ENCODE results near the gene MERTK. TPM values are rescaled to one million over a fixed set of nuclear protein-coding genes. Genes with fewer than 3 reads are reported as not detected.
A peak's percentile ranks its signal among the peaks of the same experiment; 100 is the strongest.
"Not testable (repeated sequence)": the region's sequence is repeated elsewhere in the genome, so short reads cannot be mapped to it uniquely, and the experiment has no call there.

The MERTK gene
- total and polyA plus RNA-seq, 12 donors = 23.3 to 152 (median 75.3) TPM

- peak in 1 of 7 donors; percentile 22 for DNase-seq
- Histone ChIP-seq H3K4me3 (no peak overlapping the region), H3K9me3 (replicated peaks in 1 of 3) (no peaks in the 10 kb centered on the region), H3K36me3 (replicated peaks in 1 of 2) (peaks cover 0 to under 1% of the 10 kb centered on the region in 2 donors), H3K4me1 (replicated peaks in 1 of 2) (peaks cover 41 to 56% of the 10 kb centered on the region in 2 donors), H3K27me3 (no peaks in the 10 kb centered on the region), H3K27ac (peak overlapping the region; percentile 6 to 87 (median 77))
- TF ChIP-seq CTCF (IDR thresholded peaks at IDR 0.05) (peak in 5 of 6 experiments; percentile 23 to 50 (median 39)), POLR2A (IDR thresholded peaks at IDR 0.05) (no peak)
- WGBS, 4 donors = 73 to 96% (median 77%) methylated on average over 1 of the region's 1 CpG
- intact Hi-C loops (cut with DNase I) = no loop called here
These were observed 60.5 kb downstream of the MERTK start for GRCh38 chr2:111958901-111959300.

GRCh38 chr2:111961663-111962062 is 63.3 kb downstream of the MERTK start:
- H3K36me3 ChIP-seq (replicated peaks in 1 of 2) = no peaks in the 10 kb centered on the region
- WGBS, 4 donors = 64 to 83% (median 79%) methylated on average over 7 of the region's 7 CpGs
- H3K4me1 ChIP-seq (replicated peaks in 1 of 2) = peaks cover 25 to 39% of the 10 kb centered on the region in 2 donors
- no peak for TF ChIP-seq CTCF (IDR thresholded peaks at IDR 0.05)
- TF ChIP-seq POLR2A (IDR thresholded peaks at IDR 0.05) = no peak
- H3K4me3 ChIP-seq = no peak overlapping the region
- H3K9me3 ChIP-seq (replicated peaks in 1 of 3) = no peaks in the 10 kb centered on the region
- peak overlapping the region in 2 of 5 donors; percentile 28 to 53 for H3K27ac ChIP-seq
- DNase-seq = peak in 2 of 7 donors; percentile 19 to 49
- no peaks in the 10 kb centered on the region for H3K27me3 ChIP-seq
- intact Hi-C loops (cut with DNase I) = loop anchor here in 1 of 2 donors (10.0 kb wide), 1 partner anchor 57 kb away; no protein-coding TSS in a partner anchor

GRCh38 chr2:111963086-111963485 is 64.7 kb downstream of the MERTK start:
- H3K36me3 ChIP-seq (replicated peaks in 1 of 2); H3K4me3 ChIP-seq; H3K9me3 ChIP-seq (replicated peaks in 1 of 3); H3K27me3 ChIP-seq; H3K27ac ChIP-seq: not testable (repeated sequence)
- WGBS, 4 donors = 62 to 75% (median 74%) methylated on average over 7 to 8 of the region's 9 CpGs
- intact Hi-C loops (cut with DNase I) = loop anchor here in 1 of 2 donors (10.0 kb wide), 1 partner anchor 58 kb away; no protein-coding TSS in a partner anchor
- DNase-seq = peak in 1 of 7 donors; percentile 15
- peaks cover 11 to 30% of the 10 kb centered on the region in 2 donors for H3K4me1 ChIP-seq (replicated peaks in 1 of 2)

- WGBS, 4 donors = 53 to 64% (median 64%) methylated on average over 3 to 4 of the region's 4 CpGs
- peaks cover 7 to 26% of the 10 kb centered on the region in 2 donors for H3K4me1 ChIP-seq (replicated peaks in 1 of 2)
- H3K4me3 ChIP-seq; H3K27me3 ChIP-seq; H3K9me3 ChIP-seq (replicated peaks in 1 of 3); H3K27ac ChIP-seq: not testable (repeated sequence)
- intact Hi-C loops (cut with DNase I) = loop anchor here in 1 of 2 donors (10.0 kb wide), 1 partner anchor 59 kb away; no protein-coding TSS in a partner anchor
- peak in 1 of 7 donors; percentile 10 for DNase-seq
- H3K36me3 ChIP-seq (replicated peaks in 1 of 2) = peaks cover 0 to 12% of the 10 kb centered on the region in 2 donors
These were observed 65.1 kb downstream of the MERTK start for GRCh38 chr2:111963508-111963907.

- Histone ChIP-seq H3K36me3 (replicated peaks in 1 of 2) (peaks cover 0 to 21% of the 10 kb centered on the region in 2 donors), H3K27ac (peak overlapping the region in 2 of 5 donors; percentile 24 to 28), H3K4me1 (replicated peaks in 1 of 2) (peaks cover 0 to 16% of the 10 kb centered on the region in 2 donors), H3K4me3 (no peak overlapping the region), H3K9me3 (replicated peaks in 1 of 3) (no peaks in the 10 kb centered on the region), H3K27me3 (no peaks in the 10 kb centered on the region)
- peak in 1 of 7 donors; percentile 19 for DNase-seq
- no peak for TF ChIP-seq POLR2A (IDR thresholded peaks at IDR 0.05)
- TF ChIP-seq CTCF (IDR thresholded peaks at IDR 0.05) = no peak
- 86 to 97% (median 91%) methylated on average over 3 of the region's 3 CpGs for WGBS, 4 donors
- intact Hi-C loops (cut with DNase I) = loop anchor here in 1 of 2 donors (10.0 kb wide), 1 partner anchor 60 kb away; no protein-coding TSS in a partner anchor
These were observed 66.7 kb downstream of the MERTK start for GRCh38 chr2:111965062-111965461.
